ENCODE data around the gene HSPB6.
"Not testable (repeated sequence)": the region's sequence is repeated elsewhere in the genome, so short reads cannot be mapped to it uniquely, and the experiment has no call there.

The HSPB6 gene

GRCh38 chr19:35801828-35802227 lies 45.0 kb upstream of the HSPB6 start:
- H4K20me1 ChIP-seq (ENCODE audit: low read depth, low read length): no peaks in the 10 kb centered on the region
- no peaks in the 10 kb centered on the region for H3K36me3 ChIP-seq (ENCODE audit: low read length)

GRCh38 chr19:35797663-35798062 lies 40.8 kb upstream of the HSPB6 start:
- H3K27ac ChIP-seq (ENCODE audit: low read depth, low read length): no peak overlapping the region
- no peaks in the 10 kb centered on the region for H3K9me3 ChIP-seq (ENCODE audit: insufficient read depth, low read length)
- H4K20me1 ChIP-seq (ENCODE audit: low read depth, low read length): no peaks in the 10 kb centered on the region
- no peaks in the 10 kb centered on the region for H3K36me3 ChIP-seq (ENCODE audit: low read length)
- no peaks in the 10 kb centered on the region for H3K27me3 ChIP-seq (ENCODE audit: low read length)
- H3K9me2 ChIP-seq (replicated peaks; ENCODE audit: insufficient read depth, low read length): no peaks in the 10 kb centered on the region
- no peak overlapping the region for H2AFZ ChIP-seq (ENCODE audit: low read depth, low read length, severe bottlenecking)
- no peaks in the 10 kb centered on the region for H3F3A ChIP-seq (ENCODE audit: insufficient read depth)
- H3K9ac ChIP-seq (ENCODE audit: low read length): no peak overlapping the region
- TF ChIP-seq CTCF (IDR thresholded peaks at IDR 0.05; ENCODE audit: insufficient read depth, low read length, poor library complexity, severe bottlenecking) (no peak), EZH2phosphoT487 (conservative IDR thresholded peaks at IDR 0.05; ENCODE audit: low read length) (no peak)
- H3K4me3 ChIP-seq (ENCODE audit: insufficient read depth, low read length, poor library complexity, severe bottlenecking): no peak overlapping the region
- H3K4me2 ChIP-seq (ENCODE audit: low read depth, low read length, poor library complexity, severe bottlenecking): no peak overlapping the region
- H3K79me2 ChIP-seq (ENCODE audit: insufficient read depth, low read length): no peaks in the 10 kb centered on the region

More at GRCh38 chr19:35801828-35802227, 45.0 kb upstream of the HSPB6 start:
- Histone ChIP-seq H3K4me2 (ENCODE audit: low read depth, low read length, poor library complexity, severe bottlenecking) (no peak overlapping the region), H3K4me3 (ENCODE audit: insufficient read depth, low read length, poor library complexity, severe bottlenecking) (no peak overlapping the region), H2AFZ (ENCODE audit: low read depth, low read length, severe bottlenecking) (no peak overlapping the region), H3K9ac (ENCODE audit: low read length) (no peak overlapping the region), H3K27ac (ENCODE audit: low read depth, low read length) (no peak overlapping the region), H3K9me2 (replicated peaks; ENCODE audit: insufficient read depth, low read length) (no peaks in the 10 kb centered on the region), H3K79me2 (ENCODE audit: insufficient read depth, low read length) (no peaks in the 10 kb centered on the region), H3K9me3 (ENCODE audit: insufficient read depth, low read length) (no peaks in the 10 kb centered on the region), H3K27me3 (ENCODE audit: low read length) (no peaks in the 10 kb centered on the region), H3F3A (ENCODE audit: insufficient read depth) (no peaks in the 10 kb centered on the region)
- TF ChIP-seq CTCF (IDR thresholded peaks at IDR 0.05; ENCODE audit: insufficient read depth, low read length, poor library complexity, severe bottlenecking): no peak
- TF ChIP-seq EZH2phosphoT487 (conservative IDR thresholded peaks at IDR 0.05; ENCODE audit: low read length): no peak

DNA sequence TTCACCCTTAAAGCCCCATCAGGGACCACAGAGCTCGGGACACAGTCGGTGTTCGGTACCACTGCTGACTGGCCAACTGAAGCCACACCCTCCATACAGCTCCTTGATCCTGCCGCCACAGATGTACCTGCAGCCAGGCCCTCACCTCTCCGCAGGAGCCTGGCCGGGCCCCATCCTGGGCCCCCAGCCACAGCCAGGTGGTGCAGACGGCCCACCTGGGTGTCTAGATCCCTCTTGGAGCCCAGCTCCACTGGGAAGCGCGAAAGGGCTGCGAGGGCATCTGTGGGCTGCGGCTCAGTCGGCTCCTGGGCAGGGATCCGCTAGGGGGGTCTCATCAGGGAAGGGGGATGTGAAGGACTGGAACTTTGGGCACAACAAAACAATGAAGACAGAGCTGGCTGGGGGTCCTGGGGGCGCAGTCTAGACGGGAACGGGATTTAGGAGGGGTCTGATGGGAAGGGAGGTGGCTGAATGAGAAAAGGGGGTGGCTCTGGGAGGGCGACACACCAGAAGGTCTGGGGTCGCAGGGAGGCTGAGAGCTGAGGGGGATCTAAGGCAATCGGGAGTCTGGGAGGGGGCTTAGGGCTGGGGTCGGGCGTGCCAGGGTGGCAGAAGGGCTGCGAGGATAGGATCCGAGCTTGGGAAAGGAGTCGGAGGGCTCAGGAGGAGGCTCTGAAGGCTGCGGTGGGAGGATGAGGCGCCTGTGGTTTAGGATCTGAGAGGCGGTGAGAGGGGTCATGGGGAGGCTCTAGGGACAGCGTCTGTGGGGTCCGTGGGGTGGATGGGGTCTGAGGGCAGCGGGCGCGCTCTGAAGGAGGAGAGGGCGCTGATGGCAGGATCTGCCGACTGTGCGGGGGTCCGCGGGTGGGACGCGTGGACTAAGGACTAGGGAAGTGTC lies 40.1 kb upstream of the HSPB6 start:
- Histone ChIP-seq H4K20me1 (ENCODE audit: low read depth, low read length) (no peaks in the 10 kb centered on the region), H3K36me3 (ENCODE audit: low read length) (no peaks in the 10 kb centered on the region), H3K4me3 (ENCODE audit: insufficient read depth, low read length, poor library complexity, severe bottlenecking) (no peak overlapping the region), H3K9me2 (replicated peaks; ENCODE audit: insufficient read depth, low read length) (no peaks in the 10 kb centered on the region), H3K79me2 (ENCODE audit: insufficient read depth, low read length) (no peaks in the 10 kb centered on the region), H3F3A (ENCODE audit: insufficient read depth) (no peaks in the 10 kb centered on the region), H3K27ac (ENCODE audit: low read depth, low read length) (no peak overlapping the region), H3K27me3 (ENCODE audit: low read length) (no peaks in the 10 kb centered on the region), H3K9ac (ENCODE audit: low read length) (no peak overlapping the region), H3K9me3 (ENCODE audit: insufficient read depth, low read length) (no peaks in the 10 kb centered on the region), H3K4me2 (ENCODE audit: low read depth, low read length, poor library complexity, severe bottlenecking) (no peak overlapping the region), H2AFZ (ENCODE audit: low read depth, low read length, severe bottlenecking) (no peak overlapping the region)
- TF ChIP-seq CTCF (IDR thresholded peaks at IDR 0.05; ENCODE audit: insufficient read depth, low read length, poor library complexity, severe bottlenecking): no peak
- TF ChIP-seq EZH2phosphoT487 (conservative IDR thresholded peaks at IDR 0.05; ENCODE audit: low read length): no peak

DNA sequence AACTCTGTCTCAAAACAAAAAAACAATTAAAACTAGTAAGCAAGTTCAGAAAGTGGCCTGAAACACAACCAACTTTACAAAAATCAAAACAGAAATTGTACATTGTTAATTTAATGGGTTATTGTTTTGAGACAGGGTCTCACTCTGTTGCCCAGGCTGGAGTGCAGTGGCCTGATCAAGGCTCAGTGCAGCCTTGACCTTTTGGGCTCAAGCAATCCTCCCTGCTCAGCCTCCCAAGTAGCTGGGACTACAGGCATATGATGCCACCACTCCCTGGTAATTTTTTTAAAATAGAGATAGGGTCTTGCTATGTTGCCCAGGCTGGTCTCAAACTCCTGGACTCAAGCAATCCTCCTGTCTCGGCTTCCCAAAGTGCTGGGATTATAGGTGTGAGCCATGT lies 38.7 kb upstream of the HSPB6 start:
- H3K79me2 ChIP-seq (ENCODE audit: insufficient read depth, low read length); H3K9me3 ChIP-seq (ENCODE audit: insufficient read depth, low read length); H3K4me3 ChIP-seq (ENCODE audit: insufficient read depth, low read length, poor library complexity, severe bottlenecking); H4K20me1 ChIP-seq (ENCODE audit: low read depth, low read length); H3K9ac ChIP-seq (ENCODE audit: low read length); H3K4me2 ChIP-seq (ENCODE audit: low read depth, low read length, poor library complexity, severe bottlenecking); H2AFZ ChIP-seq (ENCODE audit: low read depth, low read length, severe bottlenecking); H3K27me3 ChIP-seq (ENCODE audit: low read length); H3K27ac ChIP-seq (ENCODE audit: low read depth, low read length); H3K36me3 ChIP-seq (ENCODE audit: low read length); H3F3A ChIP-seq (ENCODE audit: insufficient read depth); H3K9me2 ChIP-seq (replicated peaks; ENCODE audit: insufficient read depth, low read length): not testable (repeated sequence)

All from SU-DHL-6 (cell line).